Stimulated activated CD4-positive, alpha-beta T cell treated with anti-CD3 and anti-CD28 coated beads, Interleukin-4, amount 100 ng/mL, for 48 hours (primary cell): ENCODE data around the gene MLX.
"Not testable (repeated sequence)": the region's sequence is repeated elsewhere in the genome, so short reads cannot be mapped to it uniquely, and the experiment has no call there.

Source experiments
- DNase-seq, 2 donors: peaks; one replicate each; pipeline ENCODE4 v3.0.0-alpha.2; 2020; ENCODE audit warnings: low read depth in 2 of 2

Gene MLX

DNA sequence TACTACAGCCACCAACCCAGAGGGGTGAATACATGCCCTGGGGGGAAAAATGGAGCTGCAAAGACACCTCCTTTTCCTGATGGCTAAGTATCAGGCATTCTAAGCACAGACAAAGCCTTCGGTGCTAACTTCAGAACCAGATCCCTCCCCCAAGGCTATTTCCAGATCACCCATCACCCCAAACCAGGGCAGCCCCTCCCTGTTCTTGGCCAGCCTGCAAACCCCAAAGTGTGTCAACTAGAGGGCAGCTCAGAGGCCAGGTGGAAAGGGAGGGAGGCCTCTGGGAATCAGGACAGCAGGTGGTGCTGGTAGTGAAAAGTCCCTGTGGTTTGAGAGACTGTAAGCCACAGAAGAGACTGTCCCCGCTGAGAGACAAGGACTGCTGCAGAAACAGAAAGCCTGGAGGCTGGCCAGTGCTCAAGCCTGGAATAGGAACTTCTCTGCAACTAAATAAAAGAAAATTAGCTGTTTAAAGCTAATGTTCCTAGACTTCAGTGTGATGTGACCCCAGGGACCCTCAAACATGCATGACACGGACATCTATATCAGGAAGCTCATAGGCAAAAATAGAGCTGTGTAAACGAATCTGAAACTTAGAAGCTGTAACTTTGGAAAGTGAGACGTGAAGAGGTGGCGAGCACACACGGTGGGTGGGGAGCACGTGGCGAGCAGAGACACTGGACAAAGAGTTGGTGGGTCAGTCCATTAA lies 51.7 kb downstream of the MLX start:
- no peak for DNase-seq

GRCh38 chr17:42621987-42622386 lies 55.1 kb downstream of the MLX start:
- DNase-seq, result not testable (repeated sequence)
